GM10266 (cell line): ENCODE data around the gene FBLN5.
A peak's percentile ranks its signal among the peaks of the same experiment; 100 is the strongest.
"Not testable (repeated sequence)": the region's sequence is repeated elsewhere in the genome, so short reads cannot be mapped to it uniquely, and the experiment has no call there.

Experiments
- DNase-seq: peaks from one replicate; pipeline ENCODE4 v3.0.0; 2012; ENCODE audit errors: extremely low spot score
- CTCF ChIP-seq: IDR thresholded peaks from 2 replicates; pipeline ENCODE4 v1.5.1; 2012; ENCODE audit warnings: mild to moderate bottlenecking, low read depth; ENCODE audit not compliant: control insufficient read depth, insufficient read depth; ENCODE audit errors: missing control alignments

The FBLN5 gene

GRCh38 chr14:91904483-91904882, 43.0 kb downstream of the FBLN5 start:
- TF ChIP-seq CTCF, result no peak
- no peak for DNase-seq

- no peak for DNase-seq
- TF ChIP-seq CTCF, result no peak
These were observed 44.4 kb downstream of the FBLN5 start for GRCh38 chr14:91903070-91903469.

GRCh38 chr14:91902336-91902735, 45.2 kb downstream of the FBLN5 start:
- DNase-seq, result no peak
- no peak for TF ChIP-seq CTCF

- no peak for DNase-seq
These were observed 45.9 kb downstream of the FBLN5 start for GRCh38 chr14:91901449-91902226.

DNA sequence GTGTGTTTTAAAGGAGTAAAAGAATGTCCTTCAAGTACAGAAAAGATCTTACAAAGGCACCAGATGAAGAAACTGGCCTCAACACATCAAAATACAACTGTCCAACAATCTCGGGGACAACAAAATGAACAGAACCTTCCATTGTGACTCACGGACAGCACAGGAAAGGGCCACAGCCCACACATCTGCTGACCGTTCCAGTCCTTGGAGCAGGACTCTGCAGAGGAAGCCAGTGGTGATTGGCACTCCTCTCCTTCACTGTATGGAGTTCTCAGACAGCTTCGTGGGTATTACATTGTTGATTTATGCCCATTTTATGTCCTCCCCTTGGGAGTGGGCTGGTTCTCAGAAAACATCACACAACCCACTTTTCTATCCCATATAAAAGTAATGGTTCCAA, 47.7 kb downstream of the FBLN5 start:
- TF ChIP-seq CTCF, result no peak
- no peak for DNase-seq

More at GRCh38 chr14:91901449-91902226, 45.9 kb downstream of the FBLN5 start:
- no peak for TF ChIP-seq CTCF

DNA sequence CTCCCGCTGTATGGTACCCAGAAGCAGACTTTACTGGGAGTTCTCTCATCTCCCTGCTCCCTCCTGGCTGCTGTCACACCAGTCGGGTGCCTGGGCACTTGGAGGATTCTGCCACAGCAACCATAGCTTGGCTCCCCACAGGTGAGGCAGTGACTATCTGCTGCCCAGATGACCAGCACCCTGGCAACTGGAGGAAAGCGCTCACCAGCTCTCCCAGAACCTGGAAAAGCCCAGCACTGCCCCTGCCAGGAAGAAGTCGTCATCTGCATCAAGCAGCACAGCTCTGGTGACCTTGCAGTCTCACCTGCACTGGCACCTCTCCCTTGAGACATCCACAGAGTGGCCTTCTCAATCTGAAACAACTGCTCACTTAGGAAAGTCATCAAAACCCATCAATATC, 48.3 kb downstream of the FBLN5 start:
- peak; percentile 18 for TF ChIP-seq CTCF
- no peak for DNase-seq

GRCh38 chr14:91898372-91898771, 49.1 kb downstream of the FBLN5 start:
- TF ChIP-seq CTCF, result no peak
- DNase-seq, result no peak

DNA sequence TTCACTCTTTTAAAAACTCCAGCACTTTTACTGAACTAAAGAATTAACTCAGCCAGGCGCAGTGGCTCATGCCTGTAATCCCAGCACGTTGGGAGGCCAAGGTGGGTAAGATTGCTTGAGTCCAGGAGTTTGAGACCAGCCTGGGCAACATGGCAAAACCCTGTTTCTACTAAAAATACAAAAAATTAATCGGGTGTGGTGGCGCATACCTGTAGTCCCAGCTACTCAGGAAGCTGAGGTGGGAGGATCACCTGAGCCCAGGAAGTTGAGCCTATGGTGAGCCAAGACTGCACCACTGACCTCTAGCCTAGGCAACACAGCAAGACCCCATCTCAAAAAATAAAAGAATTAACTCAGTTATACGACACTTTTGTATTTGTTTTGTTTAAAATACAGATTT, 49.8 kb downstream of the FBLN5 start:
- DNase-seq, result not testable (repeated sequence)
